GM19023 (cell line): ENCODE results near the gene ZNF211.

Source experiments
- ATAC-seq: cut with Tn5 transposase; IDR thresholded peaks from one replicate; pipeline ENCODE4 v1.9.1; 2021; ENCODE audit warnings: mild to moderate bottlenecking, moderate library complexity; ENCODE audit not compliant: unreplicated experiment

ZNF211 gene

DNA sequence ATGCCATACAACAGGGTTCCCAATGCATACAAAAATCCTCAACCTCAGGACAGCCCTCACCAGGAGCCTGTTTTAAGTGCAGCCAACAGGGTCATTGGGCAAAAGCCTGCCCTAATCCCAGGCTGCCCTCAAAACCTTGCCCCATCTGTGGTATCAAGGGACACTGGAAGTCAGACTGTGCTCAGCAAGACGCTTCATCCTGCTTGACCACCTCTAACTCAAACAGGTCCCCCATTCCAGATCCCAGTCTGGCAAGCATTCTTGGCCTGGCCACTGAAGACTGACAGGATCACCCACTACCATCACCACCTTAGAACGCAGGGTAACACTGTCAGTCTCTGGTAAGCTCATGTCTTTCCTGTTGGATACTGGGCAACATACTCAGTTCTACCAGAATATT lies 20.7 kb downstream of the ZNF211 start:
- ATAC-seq: no peak

GRCh38 chr19:57655443-57655842 lies 22.5 kb downstream of the ZNF211 start:
- ATAC-seq: no peak

DNA sequence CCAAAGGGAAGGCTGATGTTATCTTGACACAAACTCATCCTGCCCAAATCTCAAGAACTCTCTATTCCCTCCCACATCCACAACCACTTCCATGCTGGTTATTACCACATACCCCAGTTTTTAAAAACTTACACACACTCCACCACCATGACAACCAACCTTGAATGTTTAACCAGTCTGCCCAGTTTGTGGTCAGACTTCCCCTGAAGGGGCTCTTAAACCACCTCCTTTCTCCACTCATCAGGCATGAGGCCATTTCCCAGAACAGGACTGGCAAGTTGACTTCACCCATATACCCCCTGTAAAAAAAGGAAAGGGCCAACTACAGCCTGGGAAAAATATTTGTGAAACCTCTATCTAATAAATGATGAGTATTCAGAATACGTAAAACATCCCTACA lies 23.4 kb downstream of the ZNF211 start:
- ATAC-seq: no peak

DNA sequence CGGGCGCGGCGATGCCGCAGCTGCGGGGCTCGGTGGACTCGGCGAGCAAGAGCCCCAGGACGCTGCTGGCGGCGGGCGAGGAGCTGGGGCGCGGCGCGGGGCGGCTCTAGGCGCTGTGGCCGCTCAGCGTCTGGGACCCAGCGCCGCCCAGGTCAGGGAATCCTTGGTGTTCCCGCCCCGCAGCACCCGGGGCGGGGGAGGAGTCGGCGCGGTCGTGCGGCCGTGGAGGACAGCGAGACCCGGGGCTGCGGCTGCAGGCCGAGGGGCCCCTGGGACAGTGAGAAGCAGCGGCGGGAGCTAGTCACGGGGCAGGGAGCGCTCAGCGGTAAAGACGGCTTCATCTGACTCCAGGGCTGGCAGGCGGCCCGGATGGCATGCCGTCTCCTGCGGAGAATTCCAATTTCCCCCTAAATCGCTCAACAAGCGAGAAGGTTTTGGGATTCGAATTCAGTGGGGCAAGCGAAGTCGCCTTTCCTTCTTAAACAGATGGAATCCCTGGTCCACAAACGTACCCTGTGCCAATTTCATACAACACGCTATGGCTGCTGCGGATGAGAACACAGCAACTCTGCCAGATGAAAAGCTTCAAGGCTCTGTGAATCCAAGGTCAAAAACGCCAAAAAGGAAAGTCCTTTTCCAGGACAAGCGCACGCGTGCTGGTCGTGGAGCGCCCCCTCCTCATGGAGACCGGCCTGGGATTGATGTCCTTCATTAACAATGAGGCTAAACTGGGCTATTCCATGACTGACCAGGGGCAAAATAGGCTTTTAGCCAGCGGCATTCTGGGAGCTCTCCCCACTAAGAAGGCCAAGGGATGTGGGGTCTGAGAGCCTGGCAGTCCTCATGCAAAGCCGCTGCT lies 31.5 kb downstream of the ZNF211 start:
- no peak for ATAC-seq

- ATAC-seq: no peak
Observed at GRCh38 chr19:57665261-57665806, 32.4 kb downstream of the ZNF211 start.

- no peak for ATAC-seq
Observed at GRCh38 chr19:57667228-57667627, 34.3 kb downstream of the ZNF211 start.

GRCh38 chr19:57668635-57669034 lies 35.7 kb downstream of the ZNF211 start, which contains the start of gene ZSCAN4:
Gene ZSCAN4, plus strand, starts transcription at chr19:57668935. Its CDS starts 7,211 bp downstream, at chr19:57676146.
- no peak for ATAC-seq

- no peak for ATAC-seq
Observed at GRCh38 chr19:57671124-57671895, 38.3 kb downstream of the ZNF211 start.

DNA sequence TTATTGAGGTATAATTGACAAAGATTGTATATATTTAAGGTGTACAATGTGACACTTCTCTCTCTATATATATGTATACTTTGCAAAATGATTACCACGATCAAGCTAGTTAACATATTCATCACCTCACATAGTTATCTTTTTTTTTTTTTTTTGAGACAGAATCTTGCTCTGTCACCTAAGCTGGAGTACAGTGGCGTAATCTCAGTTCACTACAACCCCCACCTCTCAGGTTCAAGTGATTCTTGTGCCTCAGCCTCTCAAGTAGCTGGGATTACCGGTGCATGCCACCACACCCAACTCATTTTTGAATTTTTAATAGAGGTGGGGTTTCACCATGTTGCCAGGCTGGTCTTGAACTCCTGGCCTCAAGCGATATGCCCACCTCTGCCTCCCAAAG lies 39.5 kb downstream of the ZNF211 start:
- no peak for ATAC-seq

DNA sequence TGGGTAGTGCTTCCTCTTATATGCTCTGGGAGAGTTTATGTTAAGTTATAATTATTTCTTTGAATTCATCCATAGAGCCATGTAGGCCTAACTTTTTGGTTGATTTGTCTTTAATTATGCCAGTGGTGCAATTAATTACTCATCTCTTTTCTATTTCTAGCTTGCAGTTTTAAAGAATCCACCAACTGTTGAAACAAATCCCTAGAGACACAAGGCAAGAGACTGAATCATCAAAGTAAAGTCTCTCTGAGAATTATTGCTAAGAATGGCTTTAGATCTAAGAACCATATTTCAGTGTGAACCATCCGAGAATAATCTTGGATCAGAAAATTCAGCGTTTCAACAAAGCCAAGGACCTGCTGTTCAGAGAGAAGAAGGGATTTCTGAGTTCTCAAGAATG lies 42.9 kb downstream of the ZNF211 start:
- ATAC-seq: no peak

DNA sequence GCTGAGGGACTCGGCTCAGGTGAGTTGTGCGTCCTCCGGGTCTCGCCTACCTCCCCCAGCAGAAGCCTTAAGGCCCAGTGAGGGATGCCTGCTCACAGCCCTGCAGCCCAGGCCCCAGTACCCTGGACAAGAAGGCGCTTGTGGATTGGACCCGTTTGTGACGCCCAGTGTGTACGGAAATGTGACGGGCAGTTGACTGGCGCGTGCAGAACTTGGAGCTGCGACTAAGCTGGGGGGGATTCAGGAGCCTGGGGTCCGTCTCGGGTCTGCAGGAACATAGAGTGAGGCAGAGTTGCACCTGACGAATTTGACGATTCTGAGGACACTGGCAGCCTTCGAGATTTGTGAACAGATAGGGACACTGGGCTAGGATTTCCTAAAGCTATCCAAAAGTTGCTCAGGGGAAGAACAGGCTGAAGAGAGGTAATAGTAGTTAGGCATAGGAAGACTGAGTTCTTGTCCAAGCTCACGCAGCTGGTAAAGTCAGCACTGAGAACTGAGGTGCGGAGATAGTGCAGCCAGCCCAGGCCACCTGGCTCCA lies 49.3 kb downstream of the ZNF211 start:
- ATAC-seq: no peak

GRCh38 chr19:57686727-57687126 lies 53.8 kb downstream of the ZNF211 start:
- no peak for ATAC-seq

- ATAC-seq: no peak
Observed at GRCh38 chr19:57687363-57688010, 54.5 kb downstream of the ZNF211 start.

- no peak for ATAC-seq
Observed at GRCh38 chr19:57688011-57688763, 55.2 kb downstream of the ZNF211 start.

GRCh38 chr19:57689750-57690149 lies 56.8 kb downstream of the ZNF211 start:
- ATAC-seq: no peak
